Panc1 (cell line): ENCODE results near the gene SNRPD3.
"Not testable (repeated sequence)": the region's sequence is repeated elsewhere in the genome, so short reads cannot be mapped to it uniquely, and the experiment has no call there.

Experiments used
- CTCF ChIP-seq: fragments of 450-650 bp; IDR thresholded peaks from 2 replicates; pipeline ENCODE4 v1.5.1; 2017; ENCODE audit warnings: mild to moderate bottlenecking
- POLR2AphosphoS5 ChIP-seq: IDR thresholded peaks from 2 replicates; pipeline ENCODE4 v1.6.1; 2012; ENCODE audit warnings: mild to moderate bottlenecking, low read depth, low read length, moderate library complexity
- SIN3A ChIP-seq: IDR thresholded peaks from 2 replicates; pipeline ENCODE4 v1.6.1; 2012; ENCODE audit warnings: low read depth, mild to moderate bottlenecking, low read length, moderate library complexity, borderline replicate concordance; ENCODE audit not compliant: insufficient read depth
- TCF7L2 ChIP-seq: IDR thresholded peaks from 2 replicates; pipeline ENCODE4 v1.6.1; 2011; ENCODE audit warnings: mild to moderate bottlenecking, low read depth, low read length, inconsistent platforms
- TF ChIP-seq, protein P1 (sequence below), 2 experiments: IDR thresholded peaks; 2 replicates each; pipeline ENCODE4 v1.6.1; 2011 to 2012; ENCODE audit warnings: low read depth in 2 of 2, control low read depth in 1 of 2, low read length in 1 of 2, mild to moderate bottlenecking in 1 of 2, moderate library complexity in 1 of 2; ENCODE audit not compliant: insufficient read depth in 1 of 2

DNA sequence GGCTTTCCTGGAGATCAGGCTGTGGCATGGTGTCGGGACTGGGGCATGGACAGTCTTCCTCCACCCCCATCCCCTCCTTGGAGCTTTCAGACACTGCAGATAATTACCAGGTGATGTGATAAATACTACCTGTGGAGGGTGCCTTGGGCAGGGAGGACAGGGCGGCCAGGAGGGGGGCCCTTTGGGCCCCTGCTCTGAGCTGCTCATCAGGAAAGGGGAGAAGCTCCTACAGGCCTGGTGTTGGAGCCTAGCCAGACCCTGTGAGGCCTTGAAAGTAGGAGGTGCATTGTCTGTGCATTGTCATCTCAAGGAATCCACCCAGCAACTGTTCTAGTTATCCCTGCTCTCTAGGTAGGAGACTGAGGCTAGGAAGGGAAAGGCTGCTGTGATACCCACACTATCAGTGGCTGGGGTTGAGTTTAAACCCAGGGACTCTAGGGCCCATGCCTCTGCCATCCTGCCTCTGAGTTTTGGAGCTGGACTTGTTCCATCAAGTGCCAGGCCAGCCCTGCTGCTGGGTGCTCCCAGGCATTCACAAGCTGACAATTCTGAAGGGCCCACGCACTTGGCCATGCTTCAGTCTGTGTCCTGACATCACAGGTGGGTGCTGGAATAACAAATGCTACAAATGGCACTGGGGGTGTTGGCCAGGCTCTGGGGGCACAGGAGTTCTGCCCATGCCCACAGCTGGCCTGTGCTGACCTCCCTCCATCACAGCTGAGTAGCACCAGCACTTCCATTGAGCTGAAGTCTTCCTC lies 44.3 kb downstream of the SNRPD3 start:
- not testable (repeated sequence) for TF ChIP-seq CTCF, POLR2AphosphoS5, SIN3A, TCF7L2
- TF ChIP-seq, protein P1, sequence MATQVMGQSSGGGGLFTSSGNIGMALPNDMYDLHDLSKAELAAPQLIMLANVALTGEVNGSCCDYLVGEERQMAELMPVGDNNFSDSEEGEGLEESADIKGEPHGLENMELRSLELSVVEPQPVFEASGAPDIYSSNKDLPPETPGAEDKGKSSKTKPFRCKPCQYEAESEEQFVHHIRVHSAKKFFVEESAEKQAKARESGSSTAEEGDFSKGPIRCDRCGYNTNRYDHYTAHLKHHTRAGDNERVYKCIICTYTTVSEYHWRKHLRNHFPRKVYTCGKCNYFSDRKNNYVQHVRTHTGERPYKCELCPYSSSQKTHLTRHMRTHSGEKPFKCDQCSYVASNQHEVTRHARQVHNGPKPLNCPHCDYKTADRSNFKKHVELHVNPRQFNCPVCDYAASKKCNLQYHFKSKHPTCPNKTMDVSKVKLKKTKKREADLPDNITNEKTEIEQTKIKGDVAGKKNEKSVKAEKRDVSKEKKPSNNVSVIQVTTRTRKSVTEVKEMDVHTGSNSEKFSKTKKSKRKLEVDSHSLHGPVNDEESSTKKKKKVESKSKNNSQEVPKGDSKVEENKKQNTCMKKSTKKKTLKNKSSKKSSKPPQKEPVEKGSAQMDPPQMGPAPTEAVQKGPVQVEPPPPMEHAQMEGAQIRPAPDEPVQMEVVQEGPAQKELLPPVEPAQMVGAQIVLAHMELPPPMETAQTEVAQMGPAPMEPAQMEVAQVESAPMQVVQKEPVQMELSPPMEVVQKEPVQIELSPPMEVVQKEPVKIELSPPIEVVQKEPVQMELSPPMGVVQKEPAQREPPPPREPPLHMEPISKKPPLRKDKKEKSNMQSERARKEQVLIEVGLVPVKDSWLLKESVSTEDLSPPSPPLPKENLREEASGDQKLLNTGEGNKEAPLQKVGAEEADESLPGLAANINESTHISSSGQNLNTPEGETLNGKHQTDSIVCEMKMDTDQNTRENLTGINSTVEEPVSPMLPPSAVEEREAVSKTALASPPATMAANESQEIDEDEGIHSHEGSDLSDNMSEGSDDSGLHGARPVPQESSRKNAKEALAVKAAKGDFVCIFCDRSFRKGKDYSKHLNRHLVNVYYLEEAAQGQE (IDR thresholded peaks at IDR 0.05; ENCODE audit: insufficient read depth in 1 of 2, low read depth in 2 of 2, low read length in 1 of 2): not testable (repeated sequence)
